ENCODE results near the gene MISP.

- TF ChIP-seq SUZ12 (IDR thresholded peaks at IDR 0.05) (no peak), HDGF (IDR thresholded peaks at IDR 0.05; ENCODE audit: borderline replicate concordance) (no peak), NFRKB (IDR thresholded peaks at IDR 0.05) (no peak), FOXA1 (IDR thresholded peaks at IDR 0.05) (no peak), FOXM1 (IDR thresholded peaks at IDR 0.05; ENCODE audit: borderline replicate concordance) (no peak), BHLHE40 (IDR thresholded peaks at IDR 0.05; ENCODE audit: borderline replicate concordance) (no peak)
- TF ChIP-seq, protein P1, sequence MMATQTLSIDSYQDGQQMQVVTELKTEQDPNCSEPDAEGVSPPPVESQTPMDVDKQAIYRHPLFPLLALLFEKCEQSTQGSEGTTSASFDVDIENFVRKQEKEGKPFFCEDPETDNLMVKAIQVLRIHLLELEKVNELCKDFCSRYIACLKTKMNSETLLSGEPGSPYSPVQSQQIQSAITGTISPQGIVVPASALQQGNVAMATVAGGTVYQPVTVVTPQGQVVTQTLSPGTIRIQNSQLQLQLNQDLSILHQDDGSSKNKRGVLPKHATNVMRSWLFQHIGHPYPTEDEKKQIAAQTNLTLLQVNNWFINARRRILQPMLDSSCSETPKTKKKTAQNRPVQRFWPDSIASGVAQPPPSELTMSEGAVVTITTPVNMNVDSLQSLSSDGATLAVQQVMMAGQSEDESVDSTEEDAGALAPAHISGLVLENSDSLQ (IDR thresholded peaks at IDR 0.05) = no peak
Measured at GRCh38 chr19:743168-743687, 7.7 kb upstream of the MISP start.

Data from HEK293T (cell line).